A673 (cell line): ENCODE results near the gene TCEAL1. TPM values are rescaled to one million over a fixed set of nuclear protein-coding genes. Genes with fewer than 3 reads are reported as not detected.
A peak's percentile ranks its signal among the peaks of the same experiment; 100 is the strongest.
"Not testable (repeated sequence)": the region's sequence is repeated elsewhere in the genome, so short reads cannot be mapped to it uniquely, and the experiment has no call there.

Experiments
- BruUV-seq: library from RNA; stranded (reverse); fragments of 400-500 nt; replicated peaks from 2 replicates; lab custom pipeline; 2021; lab: Mats Ljungman, UMichigan
- CTCF ChIA-PET: fragments of 300-600 bp; sonication (Branson Sonifier 250); formaldehyde crosslinking; loops from one replicate; lab custom pipeline; 2022; ENCODE audit warnings: antibody characterized with exemption; lab: Charles Lee
- POLR2A ChIA-PET: fragments of 300-600 bp; sonication (Branson Sonifier 250); formaldehyde crosslinking; loops from one replicate; lab custom pipeline; 2022; ENCODE audit warnings: antibody characterized with exemption; ENCODE audit not compliant: low non-redundant PET; lab: Charles Lee
- DNase-seq: peaks from one replicate; pipeline ENCODE4 v3.0.0-alpha.2; 2015; ENCODE audit warnings: low spot score
- H3K27ac ChIP-seq: fragments of 200-600 bp; sonication (generic); 2 replicates; pipeline ENCODE4 v1.5.1; 2016; ENCODE audit warnings: mixed run types, low read depth, mild to moderate bottlenecking, mixed read lengths, antibody characterized with exemption, low read length; ENCODE audit not compliant: poor library complexity, severe bottlenecking
- H3K27me3 ChIP-seq: fragments of 200-600 bp; sonication (generic); replicated peaks from 2 replicates; pipeline ENCODE4 v1.6.1; 2017; ENCODE audit warnings: mixed run types, low read depth, mild to moderate bottlenecking, mixed read lengths, antibody characterized with exemption, low read length; ENCODE audit not compliant: insufficient read depth, poor library complexity
- H3K36me3 ChIP-seq: fragments of 200-600 bp; sonication (generic); 2 replicates; pipeline ENCODE4 v1.6.1; 2016; ENCODE audit warnings: mixed run types, mild to moderate bottlenecking, mixed read lengths, antibody characterized with exemption, low read length; ENCODE audit not compliant: insufficient read depth, poor library complexity, severe bottlenecking
- H3K4me1 ChIP-seq: fragments of 200-600 bp; sonication (generic); 2 replicates; pipeline ENCODE4 v1.6.1; 2017; ENCODE audit warnings: mixed run types, mild to moderate bottlenecking, mixed read lengths, antibody characterized with exemption, low read length; ENCODE audit not compliant: insufficient read depth, poor library complexity, severe bottlenecking
- H3K4me3 ChIP-seq: fragments of 200-600 bp; sonication (generic); 2 replicates; pipeline ENCODE4 v1.5.1; 2016; ENCODE audit warnings: low read depth, mixed run types, mild to moderate bottlenecking, mixed read lengths, low read length; ENCODE audit not compliant: poor library complexity, severe bottlenecking
- H3K9me3 ChIP-seq: fragments of 200-600 bp; sonication (generic); 2 replicates; pipeline ENCODE4 v1.6.1; 2016; ENCODE audit warnings: mixed run types, low read depth, mild to moderate bottlenecking, mixed read lengths, antibody characterized with exemption, low read length; ENCODE audit not compliant: poor library complexity, severe bottlenecking
- EZH2 ChIP-seq: fragments of 200-600 bp; sonication (generic); IDR thresholded peaks from 2 replicates; pipeline ENCODE4 v1.6.1; 2017; ENCODE audit warnings: borderline replicate concordance, low read depth, mild to moderate bottlenecking, mixed read lengths, antibody characterized with exemption, low read length; ENCODE audit not compliant: poor library complexity, severe bottlenecking
- intact Hi-C: fragments of 100-400 bp; cut with micrococcal nuclease; formaldehyde crosslinking; loops from one replicate; pipeline ENCODE4 v1.10.0; 2022; ENCODE audit not compliant: unreplicated experiment
- total RNA-seq: library from RNA; stranded (reverse); gene quantifications from 2 replicates; pipeline ENCODE4 v1.2.3, GENCODE V29; 2021
- TF ChIP-seq, protein P1 (sequence below): fragments of 300-800, 200-600 bp; sonication (generic); conservative IDR thresholded peaks from 2 replicates; pipeline ENCODE4 v1.5.1; 2017; ENCODE audit warnings: low read depth, mild to moderate bottlenecking, antibody characterized with exemption, low read length, moderate library complexity, mixed read lengths

TCEAL1 gene
- total RNA-seq, 1 experiment from 2014 or later = 10.9 TPM

- Histone ChIP-seq H3K27ac (peak within 1 kb of the TSS; percentile 47), H3K36me3 (no peaks in the 10 kb centered on the region), H3K9me3 (no peaks in the 10 kb centered on the region), H3K27me3 (peaks cover 5% of the 10 kb centered on the region), H3K4me1 (no peaks in the 10 kb centered on the region), H3K4me3 (peak within 1 kb of the TSS; percentile 62)
- peak; percentile 26 for DNase-seq
- no TSS peak for BruUV-seq
- POLR2A ChIA-PET = no interaction called here
- CTCF ChIA-PET = interaction anchor here (0.7 kb wide), 1 partner anchor 36 kb away, joined by 11 read pairs; no protein-coding TSS in a partner anchor
- TF ChIP-seq, protein P1, sequence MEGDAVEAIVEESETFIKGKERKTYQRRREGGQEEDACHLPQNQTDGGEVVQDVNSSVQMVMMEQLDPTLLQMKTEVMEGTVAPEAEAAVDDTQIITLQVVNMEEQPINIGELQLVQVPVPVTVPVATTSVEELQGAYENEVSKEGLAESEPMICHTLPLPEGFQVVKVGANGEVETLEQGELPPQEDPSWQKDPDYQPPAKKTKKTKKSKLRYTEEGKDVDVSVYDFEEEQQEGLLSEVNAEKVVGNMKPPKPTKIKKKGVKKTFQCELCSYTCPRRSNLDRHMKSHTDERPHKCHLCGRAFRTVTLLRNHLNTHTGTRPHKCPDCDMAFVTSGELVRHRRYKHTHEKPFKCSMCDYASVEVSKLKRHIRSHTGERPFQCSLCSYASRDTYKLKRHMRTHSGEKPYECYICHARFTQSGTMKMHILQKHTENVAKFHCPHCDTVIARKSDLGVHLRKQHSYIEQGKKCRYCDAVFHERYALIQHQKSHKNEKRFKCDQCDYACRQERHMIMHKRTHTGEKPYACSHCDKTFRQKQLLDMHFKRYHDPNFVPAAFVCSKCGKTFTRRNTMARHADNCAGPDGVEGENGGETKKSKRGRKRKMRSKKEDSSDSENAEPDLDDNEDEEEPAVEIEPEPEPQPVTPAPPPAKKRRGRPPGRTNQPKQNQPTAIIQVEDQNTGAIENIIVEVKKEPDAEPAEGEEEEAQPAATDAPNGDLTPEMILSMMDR = no peak
- TF ChIP-seq EZH2 = no peak
- intact Hi-C loops = no loop called here
Measured at GRCh38 chrX:103585411-103586313, 43.1 kb upstream of the TCEAL1 start, which contains the start of gene TCEAL4. TSS of gene TCEAL4 (plus strand) at chrX:103585515. CDS start at chrX:103586676, 1,161 bp downstream.

DNA sequence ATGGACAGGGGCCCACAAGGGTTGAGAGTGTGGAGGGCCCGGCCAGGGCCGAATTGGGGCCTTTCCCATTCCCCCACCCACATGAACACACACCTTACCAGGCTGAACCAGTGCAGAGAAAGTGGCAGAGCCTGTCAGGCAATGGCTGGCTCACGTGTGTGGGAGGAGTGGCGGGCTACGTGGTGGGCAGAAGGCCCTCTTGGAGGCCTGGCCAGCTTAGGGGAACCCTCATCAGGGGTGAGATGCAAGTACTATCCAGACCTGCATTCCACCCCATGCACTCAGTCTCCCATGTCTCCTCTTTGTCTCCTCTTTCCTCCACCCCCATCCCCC is 42.5 kb upstream of the TCEAL1 start:
- intact Hi-C loops = no loop called here
- ChIA-PET POLR2A (no interaction called here), CTCF (no interaction called here)
- Histone ChIP-seq H3K4me3 (peak overlapping the region; percentile 62), H3K36me3 (no peaks in the 10 kb centered on the region), H3K27me3 (peaks cover 4% of the 10 kb centered on the region), H3K4me1 (no peaks in the 10 kb centered on the region), H3K27ac (peak overlapping the region; percentile 47), H3K9me3 (no peaks in the 10 kb centered on the region)
- TF ChIP-seq EZH2 = no peak
- TF ChIP-seq, protein P1 = no peak
- BruUV-seq = no TSS peak
- no peak for DNase-seq

GRCh38 chrX:103586659-103587058 is 42.1 kb upstream of the TCEAL1 start:
- intact Hi-C loops = no loop called here
- Histone ChIP-seq H3K27ac (no peak overlapping the region), H3K4me3 (peak overlapping the region; percentile 62), H3K9me3 (no peaks in the 10 kb centered on the region), H3K36me3 (no peaks in the 10 kb centered on the region), H3K27me3 (peaks cover 1% of the 10 kb centered on the region), H3K4me1 (no peaks in the 10 kb centered on the region)
- BruUV-seq = no TSS peak
- ChIA-PET POLR2A (no interaction called here), CTCF (no interaction called here)
- DNase-seq = no peak
- no peak for TF ChIP-seq EZH2
- TF ChIP-seq, protein P1 = no peak

GRCh38 chrX:103592295-103592694 is 36.5 kb upstream of the TCEAL1 start:
- H3K27ac ChIP-seq, DNase-seq, CTCF ChIA-PET, H3K9me3 ChIP-seq, H3K4me3 ChIP-seq, POLR2A ChIA-PET, H3K27me3 ChIP-seq, H3K4me1 ChIP-seq, intact Hi-C loops, H3K36me3 ChIP-seq, BruUV-seq: not testable (repeated sequence)

DNA sequence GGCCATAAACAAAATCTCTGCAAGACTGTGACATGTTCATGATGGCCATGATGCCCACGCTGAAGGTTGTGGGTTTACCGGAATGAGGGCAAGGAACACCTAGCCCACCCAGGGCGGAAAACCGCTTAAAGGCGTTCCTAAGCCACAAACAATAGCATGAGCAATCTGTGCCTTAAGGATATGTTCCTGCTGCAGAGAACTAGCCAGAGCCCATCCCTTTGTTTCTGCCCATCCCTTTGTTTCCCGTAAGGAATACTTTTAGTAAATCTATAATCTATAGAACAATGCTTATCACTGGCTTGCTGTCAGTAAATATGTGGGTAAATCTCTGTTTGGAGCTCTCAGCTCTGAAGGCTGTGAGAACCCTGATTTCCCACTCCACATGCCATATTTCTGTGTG is 33.6 kb upstream of the TCEAL1 start:
- POLR2A ChIA-PET, CTCF ChIA-PET, H3K9me3 ChIP-seq, H3K4me3 ChIP-seq, H3K36me3 ChIP-seq, H3K27ac ChIP-seq, H3K4me1 ChIP-seq, intact Hi-C loops, BruUV-seq, DNase-seq, H3K27me3 ChIP-seq: not testable (repeated sequence)
